Measurements from ENCODE around the gene MACROD2.
"Not testable (repeated sequence)": the region's sequence is repeated elsewhere in the genome, so short reads cannot be mapped to it uniquely, and the experiment has no call there.

Gene MACROD2

GRCh38 chr20:15140940-15141339 lies 1145.6 kb downstream of the MACROD2 start:
- H3K4me1 Mint-ChIP-seq (ENCODE audit: low read depth); H3K9me3 Mint-ChIP-seq (ENCODE audit: low read depth); H3K36me3 Mint-ChIP-seq; H3K4me3 Mint-ChIP-seq; H3K27me3 Mint-ChIP-seq; H3K27ac Mint-ChIP-seq: not testable (repeated sequence)

GRCh38 chr20:15141861-15142260 lies 1146.5 kb downstream of the MACROD2 start:
- H3K27ac Mint-ChIP-seq = no peak overlapping the region
- no peak overlapping the region for H3K4me3 Mint-ChIP-seq
- H3K36me3 Mint-ChIP-seq = no peaks in the 10 kb centered on the region
- no peaks in the 10 kb centered on the region for H3K27me3 Mint-ChIP-seq
- H3K9me3 Mint-ChIP-seq (ENCODE audit: low read depth) = peaks cover 9% of the 10 kb centered on the region
- no peaks in the 10 kb centered on the region for H3K4me1 Mint-ChIP-seq (ENCODE audit: low read depth)

- no peaks in the 10 kb centered on the region for H3K27me3 Mint-ChIP-seq
- H3K9me3 Mint-ChIP-seq (ENCODE audit: low read depth) = peaks cover 9% of the 10 kb centered on the region
- no peaks in the 10 kb centered on the region for H3K4me1 Mint-ChIP-seq (ENCODE audit: low read depth)
- no peak overlapping the region for H3K4me3 Mint-ChIP-seq
- H3K36me3 Mint-ChIP-seq = no peaks in the 10 kb centered on the region
- H3K27ac Mint-ChIP-seq = no peak overlapping the region
Measured at GRCh38 chr20:15143478-15143877, 1148.2 kb downstream of the MACROD2 start.

GRCh38 chr20:15144916-15145315 lies 1149.6 kb downstream of the MACROD2 start:
- Mint-ChIP-seq H3K4me1 (ENCODE audit: low read depth) (no peaks in the 10 kb centered on the region), H3K9me3 (ENCODE audit: low read depth) (peaks cover 6% of the 10 kb centered on the region), H3K27ac (no peak overlapping the region), H3K36me3 (no peaks in the 10 kb centered on the region), H3K27me3 (no peaks in the 10 kb centered on the region), H3K4me3 (no peak overlapping the region)

GRCh38 chr20:15146948-15147347 lies 1151.6 kb downstream of the MACROD2 start:
- H3K4me1 Mint-ChIP-seq (ENCODE audit: low read depth) = no peaks in the 10 kb centered on the region
- no peak overlapping the region for H3K4me3 Mint-ChIP-seq
- no peaks in the 10 kb centered on the region for H3K27me3 Mint-ChIP-seq

GRCh38 chr20:15154070-15154469 lies 1158.8 kb downstream of the MACROD2 start:
- H3K27ac Mint-ChIP-seq = no peak overlapping the region
- H3K4me1 Mint-ChIP-seq (ENCODE audit: low read depth) = no peaks in the 10 kb centered on the region
- H3K4me3 Mint-ChIP-seq = no peak overlapping the region
- H3K9me3 Mint-ChIP-seq (ENCODE audit: low read depth) = peaks cover 5% of the 10 kb centered on the region
- no peaks in the 10 kb centered on the region for H3K27me3 Mint-ChIP-seq
- H3K36me3 Mint-ChIP-seq = no peaks in the 10 kb centered on the region

More at GRCh38 chr20:15146948-15147347, 1151.6 kb downstream of the MACROD2 start:
- Mint-ChIP-seq H3K9me3 (ENCODE audit: low read depth) (peaks cover under 1% of the 10 kb centered on the region), H3K36me3 (no peaks in the 10 kb centered on the region), H3K27ac (no peak overlapping the region)

- Mint-ChIP-seq H3K4me3 (no peak overlapping the region), H3K27ac (no peak overlapping the region), H3K36me3 (no peaks in the 10 kb centered on the region), H3K27me3 (no peaks in the 10 kb centered on the region), H3K9me3 (ENCODE audit: low read depth) (peaks cover 10% of the 10 kb centered on the region), H3K4me1 (ENCODE audit: low read depth) (no peaks in the 10 kb centered on the region)
Measured at GRCh38 chr20:15155848-15156401, 1160.6 kb downstream of the MACROD2 start.

- Mint-ChIP-seq H3K27me3 (no peaks in the 10 kb centered on the region), H3K27ac (no peak overlapping the region), H3K36me3 (no peaks in the 10 kb centered on the region), H3K9me3 (ENCODE audit: low read depth) (peaks cover 10% of the 10 kb centered on the region), H3K4me3 (no peak overlapping the region), H3K4me1 (ENCODE audit: low read depth) (peaks cover 6% of the 10 kb centered on the region)
Measured at GRCh38 chr20:15158533-15158932, 1163.2 kb downstream of the MACROD2 start.

- H3K27ac Mint-ChIP-seq = no peak overlapping the region
- H3K36me3 Mint-ChIP-seq = no peaks in the 10 kb centered on the region
- H3K9me3 Mint-ChIP-seq (ENCODE audit: low read depth) = peaks cover 5% of the 10 kb centered on the region
- H3K4me3 Mint-ChIP-seq = peak overlapping the region; percentile 51
- peaks cover 6% of the 10 kb centered on the region for H3K4me1 Mint-ChIP-seq (ENCODE audit: low read depth)
- no peaks in the 10 kb centered on the region for H3K27me3 Mint-ChIP-seq
Measured at GRCh38 chr20:15162079-15162647, 1166.8 kb downstream of the MACROD2 start.

- H3K4me3 Mint-ChIP-seq = no peak overlapping the region
- no peaks in the 10 kb centered on the region for H3K36me3 Mint-ChIP-seq
- H3K9me3 Mint-ChIP-seq (ENCODE audit: low read depth) = peaks cover 5% of the 10 kb centered on the region
- H3K27me3 Mint-ChIP-seq = no peaks in the 10 kb centered on the region
- no peak overlapping the region for H3K27ac Mint-ChIP-seq
- peaks cover 6% of the 10 kb centered on the region for H3K4me1 Mint-ChIP-seq (ENCODE audit: low read depth)
Measured at GRCh38 chr20:15163632-15164031, 1168.3 kb downstream of the MACROD2 start.

GRCh38 chr20:15164726-15165125 lies 1169.4 kb downstream of the MACROD2 start:
- Mint-ChIP-seq H3K27me3 (no peaks in the 10 kb centered on the region), H3K4me1 (ENCODE audit: low read depth) (peaks cover 6% of the 10 kb centered on the region), H3K4me3 (no peak overlapping the region), H3K27ac (no peak overlapping the region), H3K9me3 (ENCODE audit: low read depth) (no peaks in the 10 kb centered on the region), H3K36me3 (no peaks in the 10 kb centered on the region)

- Mint-ChIP-seq H3K4me3 (no peak overlapping the region), H3K27ac (no peak overlapping the region), H3K36me3 (no peaks in the 10 kb centered on the region), H3K27me3 (no peaks in the 10 kb centered on the region), H3K4me1 (ENCODE audit: low read depth) (peaks cover 5% of the 10 kb centered on the region), H3K9me3 (ENCODE audit: low read depth) (peaks cover 4% of the 10 kb centered on the region)
Measured at GRCh38 chr20:15166744-15167143, 1171.4 kb downstream of the MACROD2 start.

GRCh38 chr20:15171016-15171415 lies 1175.7 kb downstream of the MACROD2 start:
- Mint-ChIP-seq H3K27me3 (no peaks in the 10 kb centered on the region), H3K9me3 (ENCODE audit: low read depth) (peaks cover 4% of the 10 kb centered on the region), H3K27ac (no peak overlapping the region), H3K36me3 (no peaks in the 10 kb centered on the region), H3K4me3 (no peak overlapping the region), H3K4me1 (ENCODE audit: low read depth) (no peaks in the 10 kb centered on the region)

GRCh38 chr20:15176929-15177328 lies 1181.6 kb downstream of the MACROD2 start:
- H3K27ac Mint-ChIP-seq = no peak overlapping the region
- H3K36me3 Mint-ChIP-seq = no peaks in the 10 kb centered on the region
- H3K9me3 Mint-ChIP-seq (ENCODE audit: low read depth) = peaks cover 11% of the 10 kb centered on the region
- no peaks in the 10 kb centered on the region for H3K4me1 Mint-ChIP-seq (ENCODE audit: low read depth)
- H3K4me3 Mint-ChIP-seq = no peak overlapping the region
- H3K27me3 Mint-ChIP-seq = no peaks in the 10 kb centered on the region

- Mint-ChIP-seq H3K4me1 (ENCODE audit: low read depth) (no peaks in the 10 kb centered on the region), H3K4me3 (no peak overlapping the region), H3K9me3 (ENCODE audit: low read depth) (peaks cover 14% of the 10 kb centered on the region), H3K27me3 (no peaks in the 10 kb centered on the region), H3K36me3 (no peaks in the 10 kb centered on the region), H3K27ac (no peak overlapping the region)
Measured at GRCh38 chr20:15178581-15178980, 1183.3 kb downstream of the MACROD2 start.

GRCh38 chr20:15179381-15179780 lies 1184.1 kb downstream of the MACROD2 start:
- no peak overlapping the region for H3K4me3 Mint-ChIP-seq
- no peak overlapping the region for H3K27ac Mint-ChIP-seq
- no peaks in the 10 kb centered on the region for H3K27me3 Mint-ChIP-seq
- no peaks in the 10 kb centered on the region for H3K36me3 Mint-ChIP-seq
- no peaks in the 10 kb centered on the region for H3K4me1 Mint-ChIP-seq (ENCODE audit: low read depth)
- H3K9me3 Mint-ChIP-seq (ENCODE audit: low read depth) = peaks cover 14% of the 10 kb centered on the region
